ENCODE results near the gene SPINK13. TPM values are rescaled to one million over a fixed set of nuclear protein-coding genes. Genes with fewer than 3 reads are reported as not detected.

SPINK13 gene
- not detected for total RNA-seq
- long read RNA-seq: 0 reads

- no peak for DNase-seq
- no peak for TF ChIP-seq CTCF (IDR thresholded peaks at IDR 0.05)
- intact Hi-C loops (cut with DNase I): no loop called here
- H3K9me3 ChIP-seq: no peaks in the 10 kb centered on the region
- no peaks in the 10 kb centered on the region for H3K4me1 ChIP-seq
- no peak within 1 kb of the TSS for H3K27ac ChIP-seq
- no peaks in the 10 kb centered on the region for H3K27me3 ChIP-seq (ENCODE audit: low read depth)
- H3K36me3 ChIP-seq: no peaks in the 10 kb centered on the region
- H3K4me3 ChIP-seq: no peak within 1 kb of the TSS
- no peak for ATAC-seq
Measured at GRCh38 chr5:148268566-148268965, at the start of gene SPINK13. Gene SPINK13, plus strand, starts transcription at chr5:148268794. Its CDS starts 1,279 bp downstream, at chr5:148270073.

DNA sequence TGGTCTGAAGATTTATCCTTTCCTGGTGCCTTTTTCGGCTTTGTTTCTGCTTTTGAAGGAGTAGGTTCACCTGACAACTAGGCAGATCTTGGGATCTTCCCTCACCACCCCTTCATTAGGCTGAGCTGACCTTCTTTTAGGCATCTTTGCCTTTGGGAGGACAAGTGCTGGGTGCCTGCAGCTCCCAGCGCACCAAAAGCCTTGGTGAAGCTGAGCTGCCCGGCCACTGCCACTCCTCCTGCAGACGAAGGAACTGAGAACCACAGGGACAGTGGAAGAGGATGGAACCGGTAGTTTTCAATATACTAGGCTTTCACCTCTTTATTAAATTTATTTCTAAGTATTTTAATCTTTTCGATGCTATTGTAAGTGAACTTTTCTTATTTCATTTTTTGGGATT, 47.1 kb upstream of the SPINK13 start:
- no peak overlapping the region for H3K4me3 ChIP-seq
- H3K27me3 ChIP-seq (ENCODE audit: low read depth): no peaks in the 10 kb centered on the region
- ATAC-seq (no peak), DNase-seq (peak; percentile 23)
- intact Hi-C loops (cut with DNase I): no loop called here
- no peaks in the 10 kb centered on the region for H3K4me1 ChIP-seq
- H3K36me3 ChIP-seq: no peaks in the 10 kb centered on the region
- no peak overlapping the region for H3K27ac ChIP-seq
- H3K9me3 ChIP-seq: no peaks in the 10 kb centered on the region
- TF ChIP-seq CTCF (IDR thresholded peaks at IDR 0.05): no peak

- no peak for TF ChIP-seq CTCF (IDR thresholded peaks at IDR 0.05)
- Histone ChIP-seq H3K27ac (no peak overlapping the region), H3K4me3 (no peak overlapping the region), H3K27me3 (ENCODE audit: low read depth) (no peaks in the 10 kb centered on the region), H3K9me3 (no peaks in the 10 kb centered on the region), H3K4me1 (no peaks in the 10 kb centered on the region), H3K36me3 (no peaks in the 10 kb centered on the region)
- intact Hi-C loops (cut with DNase I): no loop called here
- DNase-seq: no peak
- ATAC-seq: no peak
Measured at GRCh38 chr5:148224117-148224742, 44.4 kb upstream of the SPINK13 start.

DNA sequence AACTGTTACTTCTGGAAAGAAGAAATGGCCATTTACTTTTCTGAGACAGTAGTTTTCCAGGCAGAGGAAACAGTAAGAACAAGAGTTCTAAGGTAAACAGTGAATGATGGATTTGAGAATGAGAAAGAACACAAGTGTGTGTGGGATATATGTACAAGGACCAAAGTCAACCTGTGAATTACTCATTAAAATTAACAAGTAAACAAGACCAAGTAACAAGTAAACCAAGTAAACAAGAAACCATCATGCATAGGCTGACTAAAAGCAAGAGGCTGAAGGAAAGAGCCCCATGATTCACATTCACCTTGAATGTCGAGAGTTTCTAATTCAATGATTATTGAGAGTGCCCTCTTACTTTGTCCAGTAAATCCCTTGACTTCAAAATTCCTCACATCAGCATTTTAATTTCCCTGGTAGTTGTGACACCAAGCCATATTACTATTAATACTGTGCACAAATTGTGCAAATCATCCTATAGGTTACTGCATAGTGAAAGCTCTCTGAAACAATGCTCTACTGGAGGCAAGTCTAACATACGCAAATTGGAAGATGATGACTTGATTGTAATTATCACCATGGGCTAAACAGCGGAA, 40.1 kb upstream of the SPINK13 start:
- ATAC-seq (no peak), DNase-seq (no peak)
- no peaks in the 10 kb centered on the region for H3K4me1 ChIP-seq
- intact Hi-C loops (cut with DNase I): no loop called here
- H3K36me3 ChIP-seq: no peaks in the 10 kb centered on the region
- no peak overlapping the region for H3K27ac ChIP-seq
- TF ChIP-seq CTCF (IDR thresholded peaks at IDR 0.05): no peak
- H3K4me3 ChIP-seq: no peak overlapping the region
- no peaks in the 10 kb centered on the region for H3K27me3 ChIP-seq (ENCODE audit: low read depth)
- H3K9me3 ChIP-seq: no peaks in the 10 kb centered on the region

- H3K27ac ChIP-seq: no peak overlapping the region
- TF ChIP-seq CTCF (IDR thresholded peaks at IDR 0.05): no peak
- no peak overlapping the region for H3K4me3 ChIP-seq
- ATAC-seq (no peak), DNase-seq (no peak)
- H3K9me3 ChIP-seq: no peaks in the 10 kb centered on the region
- no peaks in the 10 kb centered on the region for H3K27me3 ChIP-seq (ENCODE audit: low read depth)
- no peaks in the 10 kb centered on the region for H3K4me1 ChIP-seq
- no peaks in the 10 kb centered on the region for H3K36me3 ChIP-seq
- intact Hi-C loops (cut with DNase I): no loop called here
Measured at GRCh38 chr5:148229840-148230239, 38.8 kb upstream of the SPINK13 start.

All from lower lobe of right lung (tissue), 2 donors.